ENCODE measurements around the gene NKX2-4.
A peak's percentile ranks its signal among the peaks of the same experiment; 100 is the strongest.
"Not testable (repeated sequence)": the region's sequence is repeated elsewhere in the genome, so short reads cannot be mapped to it uniquely, and the experiment has no call there.

Gene NKX2-4

GRCh38 chr20:21393816-21394519 lies 3.4 kb downstream of the NKX2-4 start:
- DNase-seq, result no peak

GRCh38 chr20:21393166-21393565 lies 4.2 kb downstream of the NKX2-4 start:
- no peak for DNase-seq

DNA sequence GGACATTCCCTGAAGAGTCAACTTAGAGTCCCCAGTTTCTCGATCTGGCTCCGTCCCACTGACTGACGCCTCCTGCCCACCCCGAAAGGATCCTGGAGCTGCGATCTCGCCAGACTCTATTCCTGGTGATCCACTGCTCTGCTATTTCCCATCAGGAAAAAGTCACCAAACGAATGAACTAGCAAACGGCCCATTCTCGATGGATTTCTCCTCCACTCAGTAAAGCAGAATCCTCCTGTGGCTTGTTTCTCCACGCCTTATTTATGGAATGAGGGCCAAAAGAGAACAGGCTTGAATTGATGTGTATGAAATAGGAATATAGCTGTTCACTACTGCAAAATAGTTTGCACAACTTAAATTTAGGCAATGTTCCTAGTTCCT lies 5.4 kb downstream of the NKX2-4 start:
- DNase-seq, result no peak

- DNase-seq, result no peak
These were observed 5.9 kb downstream of the NKX2-4 start for GRCh38 chr20:21391185-21391971.

DNA sequence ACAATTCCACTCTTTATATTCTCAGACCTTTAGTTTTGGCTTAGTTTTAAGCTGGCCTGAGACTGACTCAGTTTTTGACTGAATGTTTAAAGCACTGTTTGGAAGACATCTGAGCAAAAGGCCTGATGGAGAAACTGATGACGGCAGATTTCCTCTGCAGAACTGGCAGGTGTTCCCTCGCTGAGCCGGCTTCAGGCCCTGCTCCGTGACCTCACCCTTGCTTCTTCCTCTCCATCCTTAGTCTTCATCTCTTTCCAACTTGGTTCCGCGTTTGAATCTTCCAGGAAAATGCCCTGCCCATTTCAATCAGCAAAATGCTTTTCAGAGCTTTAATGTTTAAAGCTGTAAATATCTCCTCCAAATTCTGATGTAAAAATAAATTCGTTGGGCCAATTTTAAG lies 6.6 kb downstream of the NKX2-4 start:
- no peak for DNase-seq

DNA sequence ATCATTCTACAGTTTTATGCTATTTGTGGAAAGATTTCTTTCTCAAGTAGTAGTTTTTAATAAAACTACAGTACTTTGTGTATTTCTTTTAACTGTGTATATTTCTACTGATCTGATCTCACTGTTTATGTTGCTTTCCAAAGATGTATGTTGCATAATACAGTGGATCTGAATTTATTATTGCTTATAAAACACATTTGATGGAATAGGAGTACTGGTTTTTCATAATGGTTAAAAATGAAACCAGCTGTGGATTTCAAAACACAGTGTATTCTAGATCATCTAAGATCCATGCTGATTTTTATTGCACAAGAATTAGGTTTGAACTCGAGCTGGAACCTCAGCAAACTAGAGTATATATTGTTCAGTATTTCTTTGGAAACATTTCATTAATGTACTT lies 8.0 kb downstream of the NKX2-4 start:
- DNase-seq, result no peak

GRCh38 chr20:21388566-21388965 lies 8.8 kb downstream of the NKX2-4 start:
- no peak for DNase-seq

- no peak for DNase-seq
These were observed 9.8 kb downstream of the NKX2-4 start for GRCh38 chr20:21387528-21387927.

DNA sequence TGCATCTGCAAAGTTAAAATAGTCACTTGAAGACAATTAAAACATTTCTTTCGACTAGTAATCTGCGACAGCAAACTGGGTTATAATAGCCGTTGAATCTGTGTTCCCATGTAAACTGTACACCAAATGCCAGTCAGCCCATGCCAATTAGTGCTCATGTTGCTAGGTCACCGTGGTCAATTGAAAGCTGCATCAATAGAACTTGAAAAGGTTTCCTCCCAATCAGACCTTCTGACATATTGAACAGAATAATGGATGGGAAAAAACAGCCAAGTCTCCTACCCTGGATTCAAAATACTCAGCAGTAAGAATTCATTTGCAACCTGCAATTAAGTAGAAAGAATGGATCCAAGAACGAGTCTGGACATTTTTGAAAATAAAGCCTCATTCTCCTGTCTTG lies 11.2 kb downstream of the NKX2-4 start:
- DNase-seq, result no peak

DNA sequence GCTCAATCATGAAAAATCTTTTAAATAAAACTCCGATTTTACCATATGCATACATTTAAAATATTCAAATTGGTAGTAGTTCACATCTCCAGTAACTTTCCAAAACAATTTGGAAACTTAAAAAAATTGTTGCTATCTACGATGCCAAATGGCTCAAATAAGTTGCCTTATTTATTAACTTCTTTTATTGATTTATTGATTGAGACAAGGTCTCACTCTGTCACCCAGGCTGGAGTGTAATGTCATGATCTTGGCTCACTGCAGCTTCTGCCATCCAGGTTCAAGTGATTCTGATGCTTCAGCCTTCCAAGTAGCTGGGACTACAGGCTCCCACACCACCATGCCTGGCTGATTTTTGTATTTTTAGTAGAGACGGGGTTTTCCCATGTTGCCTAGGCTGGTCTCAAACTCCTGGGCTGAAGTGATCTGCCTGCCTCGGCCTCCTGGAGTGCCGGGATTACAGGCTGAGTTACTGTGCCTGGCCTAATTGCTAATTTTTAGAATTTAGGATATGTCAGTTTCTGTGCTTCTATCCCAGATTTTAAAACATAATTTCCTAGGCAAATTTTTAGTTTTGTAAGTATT lies 12.9 kb downstream of the NKX2-4 start:
- no peak for DNase-seq

GRCh38 chr20:21381619-21382018 lies 15.7 kb downstream of the NKX2-4 start:
- DNase-seq, result no peak

- DNase-seq, result no peak
These were observed 16.6 kb downstream of the NKX2-4 start for GRCh38 chr20:21380711-21381110.

DNA sequence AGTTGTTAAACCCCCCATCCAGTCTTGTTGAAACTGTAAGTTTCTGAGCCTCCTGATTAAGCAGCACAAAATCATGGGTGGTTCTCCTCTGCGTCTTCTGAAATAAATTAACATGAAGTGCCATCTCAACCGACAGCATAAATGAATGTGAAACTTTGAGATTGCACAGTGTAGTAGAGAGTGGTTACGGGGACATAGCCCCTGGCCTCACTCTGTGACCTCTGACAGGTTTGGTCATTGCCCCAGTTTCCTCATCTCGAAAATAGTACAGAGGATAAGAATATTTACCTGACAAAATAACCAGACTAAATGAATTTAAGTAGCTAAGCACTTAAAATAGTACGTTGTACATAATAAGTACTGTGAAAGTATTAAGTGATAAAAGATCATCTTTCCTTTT lies 19.1 kb downstream of the NKX2-4 start:
- no peak for DNase-seq

- no peak for DNase-seq
These were observed 19.6 kb downstream of the NKX2-4 start for GRCh38 chr20:21377701-21378100.

DNA sequence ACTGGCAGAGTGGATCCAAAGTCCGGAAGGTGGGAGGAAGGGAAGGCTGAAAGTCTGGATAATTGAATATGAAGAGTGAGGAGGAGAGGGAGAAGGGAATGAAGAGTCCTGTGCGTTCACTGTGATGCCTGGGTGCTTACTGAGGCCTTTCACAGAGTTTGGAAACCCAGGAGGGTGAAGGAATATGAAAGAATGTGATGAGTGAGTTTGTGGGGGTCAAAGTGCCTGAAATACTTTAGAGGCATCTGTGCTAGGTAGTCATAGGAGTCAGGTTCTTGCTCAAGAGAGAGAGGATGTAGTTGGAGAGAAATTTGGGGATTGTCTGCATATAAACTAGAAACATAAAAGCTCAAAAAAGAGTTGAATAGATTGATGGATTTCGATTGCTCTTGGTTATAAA lies 20.7 kb downstream of the NKX2-4 start:
- DNase-seq, result no peak

DNA sequence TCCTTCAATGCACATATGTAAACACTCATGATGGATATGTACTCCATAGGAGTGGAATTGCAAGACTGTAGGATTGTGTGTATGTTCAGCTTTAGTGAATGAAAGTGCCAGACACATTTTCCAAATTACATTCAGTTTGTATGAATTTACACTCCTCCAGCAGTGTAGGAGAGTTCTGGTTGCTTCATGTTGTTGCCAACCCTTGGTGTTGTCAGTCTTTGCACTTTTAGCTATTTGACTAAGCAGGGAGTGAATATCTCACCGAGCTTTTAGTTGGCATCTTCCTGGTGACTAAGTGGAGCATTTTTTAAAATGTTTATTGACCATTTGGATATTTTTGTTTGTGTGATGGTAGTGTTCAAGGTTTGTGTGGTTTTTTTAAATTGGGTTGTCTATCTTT lies 23.9 kb downstream of the NKX2-4 start:
- no peak for DNase-seq

DNA sequence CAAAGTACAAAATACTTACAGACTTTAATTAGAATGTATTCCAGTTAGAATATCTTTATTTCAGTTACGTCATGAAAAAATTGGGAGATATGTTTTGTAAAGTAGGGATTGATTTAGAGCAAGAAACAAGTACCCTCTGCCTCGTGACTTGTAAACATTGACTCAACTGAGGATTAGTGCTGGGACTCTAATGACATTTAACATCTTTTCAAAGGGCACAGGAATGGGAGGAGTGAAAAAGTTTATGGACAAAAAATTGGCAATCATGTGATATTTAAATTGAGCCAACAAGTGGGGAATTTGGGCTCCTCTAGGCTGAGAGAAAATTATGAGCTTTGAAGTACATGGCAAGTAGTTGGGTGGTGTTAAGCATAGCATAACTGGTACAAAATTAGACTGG lies 25.3 kb downstream of the NKX2-4 start:
- DNase-seq, result no peak

DNA sequence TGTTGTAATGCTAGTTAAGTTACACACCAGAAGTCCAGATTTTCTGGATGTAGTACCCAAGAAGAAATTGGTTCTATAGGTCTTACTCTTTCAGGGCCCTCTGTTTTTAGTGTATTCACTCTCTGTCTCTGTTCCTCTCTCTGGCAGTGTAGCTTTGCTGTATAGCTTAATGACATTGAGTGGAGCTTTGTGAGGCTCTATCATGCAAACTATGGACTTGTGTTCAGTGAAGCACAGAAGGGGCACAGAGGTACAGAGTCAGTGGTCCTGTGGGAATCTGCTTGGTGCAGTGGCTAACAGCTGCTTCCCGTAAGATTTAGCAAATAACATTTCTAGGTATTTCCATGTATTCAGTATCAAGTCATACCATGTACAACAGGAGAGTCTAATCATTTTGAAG lies 26.1 kb downstream of the NKX2-4 start:
- no peak for DNase-seq

GRCh38 chr20:21368791-21369190 lies 28.5 kb downstream of the NKX2-4 start:
- DNase-seq, result no peak

DNA sequence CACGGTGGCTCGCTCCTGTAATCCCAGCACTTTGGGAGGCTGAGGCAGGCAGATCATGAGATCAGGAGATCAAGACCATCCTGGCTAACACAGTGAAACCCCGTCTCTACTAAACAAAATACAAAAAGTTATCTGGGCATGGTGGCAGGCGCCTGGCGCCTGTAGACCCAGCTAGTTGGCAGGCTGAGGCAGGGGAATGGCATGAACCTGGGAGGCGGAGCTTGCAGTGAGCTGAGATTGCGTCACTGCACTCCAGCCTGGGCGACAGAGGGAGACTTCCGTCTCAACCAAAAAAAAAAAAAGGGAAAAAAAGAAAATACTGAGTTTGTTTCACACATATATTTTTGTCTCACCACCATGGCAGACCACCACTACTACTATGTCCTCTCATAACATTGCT lies 31.1 kb downstream of the NKX2-4 start:
- DNase-seq, result not testable (repeated sequence)

DNA sequence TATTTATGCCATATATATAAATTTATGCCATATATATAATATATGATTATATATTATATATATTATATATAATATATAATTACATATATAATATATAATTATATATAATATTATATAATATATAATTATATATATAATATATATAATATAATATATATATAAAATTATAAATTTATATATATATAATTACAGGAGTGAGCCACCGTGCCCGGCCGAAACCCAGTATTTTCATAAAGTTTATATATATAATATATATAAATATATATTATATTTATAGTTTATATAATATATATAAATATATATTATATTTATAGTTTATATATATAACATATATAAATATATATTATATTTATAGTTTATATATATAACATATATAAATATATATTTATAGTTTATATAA lies 31.6 kb downstream of the NKX2-4 start:
- DNase-seq, result no peak

DNA sequence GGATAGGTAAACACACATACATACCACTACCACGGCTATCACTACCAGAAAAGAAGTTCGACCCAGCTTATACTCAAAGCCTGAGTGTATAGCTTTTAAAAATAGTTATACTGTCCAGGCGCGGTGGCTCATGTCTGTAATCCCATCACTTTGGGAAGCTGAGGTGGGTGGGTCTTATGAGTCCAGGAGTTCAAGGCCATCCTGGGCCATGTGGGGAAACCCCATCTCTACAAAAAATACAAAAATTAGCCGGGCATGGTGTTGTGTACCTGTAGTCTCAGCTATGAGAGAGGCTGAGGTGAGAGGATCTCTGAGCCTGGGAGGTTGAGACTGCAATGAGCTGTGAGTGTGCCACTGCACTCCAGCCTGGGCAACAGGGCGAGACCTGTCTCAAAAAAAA lies 32.9 kb downstream of the NKX2-4 start:
- DNase-seq, result no peak

DNA sequence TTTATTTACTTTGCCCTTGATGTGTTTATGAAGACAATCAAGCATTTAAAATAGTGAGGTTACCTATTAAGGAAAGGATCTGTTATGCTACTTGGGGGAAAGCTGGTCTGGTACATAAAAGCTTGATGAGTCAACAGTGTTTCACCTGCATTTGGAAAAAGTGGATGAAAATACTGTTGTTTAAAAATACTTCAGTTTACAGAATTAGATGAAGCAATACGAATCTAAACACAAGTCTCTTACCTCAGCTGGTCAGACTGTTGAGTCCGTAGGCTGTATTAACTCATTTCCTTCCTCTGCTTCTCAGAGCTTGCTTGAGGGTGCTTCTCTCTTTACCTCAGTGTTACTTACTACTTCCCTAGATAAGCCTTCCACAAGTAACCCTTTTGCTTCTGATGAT lies 36.1 kb downstream of the NKX2-4 start:
- DNase-seq, result peak; percentile 67 to 78

GRCh38 chr20:21360705-21361104 lies 36.6 kb downstream of the NKX2-4 start:
- DNase-seq, result no peak
